ENCODE data around the gene COX5A. TPM values are rescaled to one million over a fixed set of nuclear protein-coding genes. Genes with fewer than 3 reads are reported as not detected.

Gene COX5A
- total RNA-seq, 2 donors from 2014 or later, result 45.2 to 66.3 TPM

DNA sequence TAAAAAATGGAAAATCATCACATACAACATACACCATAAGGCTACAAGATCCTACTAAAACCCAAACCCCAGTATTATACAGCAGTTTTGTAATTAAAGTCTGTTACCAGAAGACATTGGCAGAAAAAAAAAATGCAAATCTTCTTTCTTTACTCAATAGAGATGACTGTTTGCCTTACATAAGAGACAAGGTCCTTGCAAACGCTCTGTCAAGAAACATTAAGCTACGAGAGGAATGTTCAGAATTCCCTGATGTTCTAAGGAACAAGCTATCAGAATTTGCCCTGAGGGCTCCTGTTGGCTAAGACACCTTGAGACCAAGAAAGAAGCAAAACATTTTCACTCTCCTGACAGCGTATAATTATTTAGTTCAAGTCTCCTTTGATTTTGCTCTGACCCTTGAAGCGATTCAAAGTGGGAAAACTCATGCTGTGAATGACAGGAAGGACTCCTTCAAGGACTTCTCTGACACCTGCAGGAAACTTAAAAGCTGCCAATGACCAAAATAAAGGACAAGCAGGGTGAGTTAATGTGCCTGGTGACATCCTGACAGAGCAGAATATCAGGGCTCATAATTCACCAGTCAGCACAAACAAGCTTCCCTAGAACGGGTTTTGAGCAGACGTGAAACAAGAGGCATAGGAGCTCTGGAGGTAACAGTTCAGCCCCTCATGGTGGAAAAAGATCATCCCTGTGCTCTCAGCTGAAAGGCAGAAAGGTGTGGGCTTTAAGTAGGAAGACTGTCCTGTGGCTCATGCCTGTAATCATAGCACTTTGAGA, 67.2 kb downstream of the COX5A start:
- H3K4me1 ChIP-seq (ENCODE audit: control insufficient read depth in 1 of 2, low read depth in 2 of 2), result peaks cover 55 to 56% of the 10 kb centered on the region in 2 donors
- no peaks in the 10 kb centered on the region for H3K36me3 ChIP-seq
- no peak for ATAC-seq (ENCODE audit: insufficient number of reproducible peaks, low FRiP score, low read depth)
- H3K9me3 ChIP-seq, result no peaks in the 10 kb centered on the region
- no peak for DNase-seq (ENCODE audit: low spot score)
- peak overlapping the region; percentile 10 for H3K4me3 ChIP-seq
- TF ChIP-seq, protein P1, sequence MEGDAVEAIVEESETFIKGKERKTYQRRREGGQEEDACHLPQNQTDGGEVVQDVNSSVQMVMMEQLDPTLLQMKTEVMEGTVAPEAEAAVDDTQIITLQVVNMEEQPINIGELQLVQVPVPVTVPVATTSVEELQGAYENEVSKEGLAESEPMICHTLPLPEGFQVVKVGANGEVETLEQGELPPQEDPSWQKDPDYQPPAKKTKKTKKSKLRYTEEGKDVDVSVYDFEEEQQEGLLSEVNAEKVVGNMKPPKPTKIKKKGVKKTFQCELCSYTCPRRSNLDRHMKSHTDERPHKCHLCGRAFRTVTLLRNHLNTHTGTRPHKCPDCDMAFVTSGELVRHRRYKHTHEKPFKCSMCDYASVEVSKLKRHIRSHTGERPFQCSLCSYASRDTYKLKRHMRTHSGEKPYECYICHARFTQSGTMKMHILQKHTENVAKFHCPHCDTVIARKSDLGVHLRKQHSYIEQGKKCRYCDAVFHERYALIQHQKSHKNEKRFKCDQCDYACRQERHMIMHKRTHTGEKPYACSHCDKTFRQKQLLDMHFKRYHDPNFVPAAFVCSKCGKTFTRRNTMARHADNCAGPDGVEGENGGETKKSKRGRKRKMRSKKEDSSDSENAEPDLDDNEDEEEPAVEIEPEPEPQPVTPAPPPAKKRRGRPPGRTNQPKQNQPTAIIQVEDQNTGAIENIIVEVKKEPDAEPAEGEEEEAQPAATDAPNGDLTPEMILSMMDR (IDR thresholded peaks at IDR 0.05), result no peak
- peak overlapping the region in 1 of 2 donors; percentile 20 for H3K27ac ChIP-seq
- H3K27me3 ChIP-seq (replicated peaks; ENCODE audit: insufficient read depth), result no peaks in the 10 kb centered on the region

Other genes with a start within 250 kb of the COX5A start
- 10 to 100 TPM; 11.5 to 16.2 TPM for gene EDC3, start 242.0 kb downstream of the COX5A start, total RNA-seq
- gene CYP1A1, start 212.5 kb downstream of the COX5A start, total RNA-seq, result under 1 TPM in 1 of 2 donors, not detected in 1; 0.54 TPM
- gene CYP1A2, start 189.2 kb downstream of the COX5A start, total RNA-seq, result not detected
- gene CSK, start 156.0 kb downstream of the COX5A start, total RNA-seq, result 10 to 100 TPM; 32.7 to 61.6 TPM
- not detected for gene LMAN1L, start 125.2 kb downstream of the COX5A start, total RNA-seq
- not detected for gene CPLX3, start 111.4 kb downstream of the COX5A start, total RNA-seq
- gene ULK3, start 94.9 kb downstream of the COX5A start, total RNA-seq, result 10 to 100 TPM; 34.9 to 72.2 TPM
- 10 to 100 TPM; 62.1 to 84.5 TPM for gene SCAMP2, start 64.7 kb downstream of the COX5A start, total RNA-seq
- gene MPI, start 48.0 kb downstream of the COX5A start, total RNA-seq, result 10 to 100 TPM; 45.6 to 65.5 TPM
- 10 to 100 TPM; 61.1 to 85.6 TPM for gene FAM219B, start 31.2 kb downstream of the COX5A start, total RNA-seq
- 10 to 100 TPM; 11.7 to 11.8 TPM for gene RPP25, start 18.7 kb upstream of the COX5A start, total RNA-seq
- 1 to 10 TPM; 1.5 to 3.5 TPM for gene SCAMP5, start 57.5 kb upstream of the COX5A start, total RNA-seq
- gene PPCDC, start 85.5 kb upstream of the COX5A start, total RNA-seq, result 10 to 100 TPM in 1 of 2 donors, 1 to 10 TPM in 1; 8.5 to 13.7 TPM

All from thoracic aorta (tissue), 2 donors.